Measurements from ENCODE around the gene PXYLP1.

- TF ChIP-seq, protein P1, sequence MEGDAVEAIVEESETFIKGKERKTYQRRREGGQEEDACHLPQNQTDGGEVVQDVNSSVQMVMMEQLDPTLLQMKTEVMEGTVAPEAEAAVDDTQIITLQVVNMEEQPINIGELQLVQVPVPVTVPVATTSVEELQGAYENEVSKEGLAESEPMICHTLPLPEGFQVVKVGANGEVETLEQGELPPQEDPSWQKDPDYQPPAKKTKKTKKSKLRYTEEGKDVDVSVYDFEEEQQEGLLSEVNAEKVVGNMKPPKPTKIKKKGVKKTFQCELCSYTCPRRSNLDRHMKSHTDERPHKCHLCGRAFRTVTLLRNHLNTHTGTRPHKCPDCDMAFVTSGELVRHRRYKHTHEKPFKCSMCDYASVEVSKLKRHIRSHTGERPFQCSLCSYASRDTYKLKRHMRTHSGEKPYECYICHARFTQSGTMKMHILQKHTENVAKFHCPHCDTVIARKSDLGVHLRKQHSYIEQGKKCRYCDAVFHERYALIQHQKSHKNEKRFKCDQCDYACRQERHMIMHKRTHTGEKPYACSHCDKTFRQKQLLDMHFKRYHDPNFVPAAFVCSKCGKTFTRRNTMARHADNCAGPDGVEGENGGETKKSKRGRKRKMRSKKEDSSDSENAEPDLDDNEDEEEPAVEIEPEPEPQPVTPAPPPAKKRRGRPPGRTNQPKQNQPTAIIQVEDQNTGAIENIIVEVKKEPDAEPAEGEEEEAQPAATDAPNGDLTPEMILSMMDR (conservative IDR thresholded peaks at IDR 0.05), result no peak
- TF ChIP-seq EZH2 (IDR thresholded peaks at IDR 0.05; ENCODE audit: low read depth), result no peak
Measured at GRCh38 chr3:141235661-141236171, 4.1 kb downstream of the PXYLP1 start.
